SK-N-SH (cell line): ENCODE measurements around the gene ZAR1.

ENCODE experiments used
- JUND ChIP-seq: IDR thresholded peaks from 2 replicates; pipeline ENCODE4 v1.4.0; 2012
- TF ChIP-seq, protein P1 (sequence below): fragments of 200-600 bp; sonication (generic); IDR thresholded peaks from 2 replicates; pipeline ENCODE4 v1.6.1; 2017; ENCODE audit warnings: antibody characterized with exemption, mild to moderate bottlenecking, moderate library complexity

DNA sequence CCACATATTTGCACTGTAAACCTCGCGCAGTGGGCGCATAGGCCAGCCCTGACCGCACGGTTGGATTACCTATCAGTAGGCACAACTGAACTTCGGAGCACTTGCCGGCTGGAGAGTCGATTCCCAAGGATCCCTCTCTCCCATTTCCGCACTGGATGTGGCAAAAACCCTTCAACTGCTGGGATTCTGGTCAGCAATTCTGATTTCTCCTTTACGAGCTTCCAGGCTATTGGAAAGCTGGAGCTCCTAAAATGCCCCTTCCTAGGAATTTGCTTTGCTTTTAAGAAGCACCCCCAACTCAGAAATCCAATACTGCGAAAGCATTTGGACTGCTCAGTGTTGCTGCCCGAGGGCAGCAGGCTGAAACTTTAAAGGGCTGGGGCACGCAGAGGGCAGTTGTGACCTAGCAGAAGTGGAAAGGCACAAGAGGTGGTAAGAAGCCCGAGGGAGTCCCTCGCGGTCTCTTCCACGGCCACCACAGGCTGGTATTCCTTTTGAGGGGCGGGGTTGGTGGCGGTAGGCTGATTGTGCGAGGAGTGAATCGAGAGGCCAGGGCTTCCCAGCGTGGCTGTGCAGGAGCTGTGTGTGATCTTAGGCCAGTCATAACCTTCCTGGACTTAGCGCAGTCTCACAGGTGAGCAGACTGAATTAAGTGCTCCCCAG lies 1.6 kb downstream of the ZAR1 start:
- TF ChIP-seq JUND = no peak
- TF ChIP-seq, protein P1, sequence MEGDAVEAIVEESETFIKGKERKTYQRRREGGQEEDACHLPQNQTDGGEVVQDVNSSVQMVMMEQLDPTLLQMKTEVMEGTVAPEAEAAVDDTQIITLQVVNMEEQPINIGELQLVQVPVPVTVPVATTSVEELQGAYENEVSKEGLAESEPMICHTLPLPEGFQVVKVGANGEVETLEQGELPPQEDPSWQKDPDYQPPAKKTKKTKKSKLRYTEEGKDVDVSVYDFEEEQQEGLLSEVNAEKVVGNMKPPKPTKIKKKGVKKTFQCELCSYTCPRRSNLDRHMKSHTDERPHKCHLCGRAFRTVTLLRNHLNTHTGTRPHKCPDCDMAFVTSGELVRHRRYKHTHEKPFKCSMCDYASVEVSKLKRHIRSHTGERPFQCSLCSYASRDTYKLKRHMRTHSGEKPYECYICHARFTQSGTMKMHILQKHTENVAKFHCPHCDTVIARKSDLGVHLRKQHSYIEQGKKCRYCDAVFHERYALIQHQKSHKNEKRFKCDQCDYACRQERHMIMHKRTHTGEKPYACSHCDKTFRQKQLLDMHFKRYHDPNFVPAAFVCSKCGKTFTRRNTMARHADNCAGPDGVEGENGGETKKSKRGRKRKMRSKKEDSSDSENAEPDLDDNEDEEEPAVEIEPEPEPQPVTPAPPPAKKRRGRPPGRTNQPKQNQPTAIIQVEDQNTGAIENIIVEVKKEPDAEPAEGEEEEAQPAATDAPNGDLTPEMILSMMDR = no peak
